ENCODE results near the gene POMT2.
A peak's percentile ranks its signal among the peaks of the same experiment; 100 is the strongest.
"Not testable (repeated sequence)": the region's sequence is repeated elsewhere in the genome, so short reads cannot be mapped to it uniquely, and the experiment has no call there.

POMT2 gene, protein sequence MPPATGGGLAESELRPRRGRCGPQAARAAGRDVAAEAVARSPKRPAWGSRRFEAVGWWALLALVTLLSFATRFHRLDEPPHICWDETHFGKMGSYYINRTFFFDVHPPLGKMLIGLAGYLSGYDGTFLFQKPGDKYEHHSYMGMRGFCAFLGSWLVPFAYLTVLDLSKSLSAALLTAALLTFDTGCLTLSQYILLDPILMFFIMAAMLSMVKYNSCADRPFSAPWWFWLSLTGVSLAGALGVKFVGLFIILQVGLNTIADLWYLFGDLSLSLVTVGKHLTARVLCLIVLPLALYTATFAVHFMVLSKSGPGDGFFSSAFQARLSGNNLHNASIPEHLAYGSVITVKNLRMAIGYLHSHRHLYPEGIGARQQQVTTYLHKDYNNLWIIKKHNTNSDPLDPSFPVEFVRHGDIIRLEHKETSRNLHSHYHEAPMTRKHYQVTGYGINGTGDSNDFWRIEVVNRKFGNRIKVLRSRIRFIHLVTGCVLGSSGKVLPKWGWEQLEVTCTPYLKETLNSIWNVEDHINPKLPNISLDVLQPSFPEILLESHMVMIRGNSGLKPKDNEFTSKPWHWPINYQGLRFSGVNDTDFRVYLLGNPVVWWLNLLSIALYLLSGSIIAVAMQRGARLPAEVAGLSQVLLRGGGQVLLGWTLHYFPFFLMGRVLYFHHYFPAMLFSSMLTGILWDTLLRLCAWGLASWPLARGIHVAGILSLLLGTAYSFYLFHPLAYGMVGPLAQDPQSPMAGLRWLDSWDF

DNA sequence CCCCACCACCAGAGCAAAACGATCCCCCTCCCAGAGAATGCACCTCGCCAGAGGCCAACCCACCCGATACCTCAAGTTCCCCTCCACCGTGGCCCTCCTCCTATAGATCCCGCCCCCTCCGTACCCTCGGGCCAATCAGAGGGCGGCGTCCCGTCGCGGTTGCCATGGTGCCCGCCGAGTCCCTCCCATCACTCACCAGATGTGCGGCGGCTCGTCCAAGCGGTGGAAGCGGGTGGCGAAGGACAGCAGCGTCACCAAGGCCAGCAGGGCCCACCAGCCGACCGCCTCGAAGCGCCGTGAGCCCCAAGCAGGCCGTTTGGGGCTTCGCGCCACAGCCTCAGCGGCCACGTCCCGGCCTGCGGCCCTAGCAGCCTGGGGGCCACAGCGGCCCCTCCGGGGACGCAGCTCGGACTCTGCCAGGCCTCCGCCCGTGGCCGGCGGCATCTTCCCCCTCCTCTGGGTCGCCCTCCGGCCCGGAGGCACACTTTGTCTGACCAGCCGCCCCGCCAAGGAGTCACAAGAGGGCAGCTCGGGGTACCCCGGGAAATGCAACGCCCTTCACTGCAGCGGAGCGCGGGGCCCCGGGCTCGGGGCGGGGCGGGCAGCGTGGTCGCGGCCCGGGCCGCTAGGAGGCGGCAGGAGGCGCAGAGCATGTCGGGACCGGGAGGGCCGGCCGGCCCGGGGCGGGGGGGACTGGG lies at the start of gene POMT2:
Gene POMT2 (minus strand): TSS at position 646 of the 698 bp plus-strand sequence. CDS start 202 bp downstream, at position 444.
- DNase-seq = peak; percentile 92 to 93

DNA sequence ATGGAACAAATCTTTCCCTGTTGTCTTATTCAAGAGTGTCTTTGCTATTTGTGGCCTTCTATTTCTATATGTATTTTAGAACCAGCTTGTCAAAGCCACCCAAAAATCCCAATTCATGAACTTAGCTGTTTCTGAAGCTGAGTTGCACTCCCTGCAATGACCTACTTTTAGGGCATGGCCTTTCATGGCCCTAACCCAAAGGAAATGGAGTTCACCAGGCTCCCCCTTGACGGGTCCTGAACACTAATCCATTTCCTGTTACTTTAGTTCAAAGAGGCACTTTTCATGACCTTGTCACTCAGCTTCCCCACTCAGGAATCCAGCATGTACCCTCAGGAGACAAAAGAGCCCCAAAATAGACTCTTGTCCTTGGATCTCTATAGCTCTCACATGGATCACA lies 48.6 kb upstream of the POMT2 start:
- DNase-seq = peak in 1 of 2 donors; percentile 18

DNA sequence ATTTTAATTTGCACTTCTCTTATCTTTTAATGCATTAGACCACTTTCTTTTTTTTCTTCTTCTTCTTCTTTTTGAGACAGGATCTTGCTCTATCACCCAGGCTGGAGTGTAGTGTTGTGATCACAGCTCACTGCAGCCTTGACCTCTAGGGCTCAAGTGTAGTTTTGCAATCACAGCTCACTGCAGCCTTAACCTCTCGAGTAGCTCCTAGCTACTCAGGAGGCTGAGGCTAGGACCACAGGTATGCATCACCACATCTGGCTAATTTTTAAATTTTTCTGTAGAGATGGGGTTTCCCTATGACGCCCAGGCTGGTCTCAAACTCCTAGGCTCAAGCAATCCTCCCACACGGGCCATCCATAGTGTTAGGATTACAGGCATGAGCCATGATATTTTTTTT lies 43.5 kb upstream of the POMT2 start:
- no peak for DNase-seq

DNA sequence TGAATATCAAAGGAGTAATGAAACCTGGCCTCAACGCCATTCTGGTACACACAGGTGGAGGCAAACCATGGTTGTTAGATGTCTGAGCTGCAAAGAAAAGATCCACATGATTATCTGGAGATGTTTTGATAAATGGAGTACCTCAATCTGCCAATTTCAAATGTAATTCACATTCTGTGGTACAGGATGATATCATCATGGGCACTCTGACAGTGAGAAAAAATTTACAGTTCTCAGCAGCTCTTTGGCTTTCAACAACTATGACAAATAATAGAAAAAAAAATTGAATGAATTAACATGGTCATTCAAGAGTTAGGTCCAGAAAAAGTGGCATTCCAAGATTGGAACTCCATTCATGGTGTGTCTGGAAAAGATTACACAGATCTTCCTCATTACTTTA lies 38.9 kb upstream of the POMT2 start:
- DNase-seq = no peak

DNA sequence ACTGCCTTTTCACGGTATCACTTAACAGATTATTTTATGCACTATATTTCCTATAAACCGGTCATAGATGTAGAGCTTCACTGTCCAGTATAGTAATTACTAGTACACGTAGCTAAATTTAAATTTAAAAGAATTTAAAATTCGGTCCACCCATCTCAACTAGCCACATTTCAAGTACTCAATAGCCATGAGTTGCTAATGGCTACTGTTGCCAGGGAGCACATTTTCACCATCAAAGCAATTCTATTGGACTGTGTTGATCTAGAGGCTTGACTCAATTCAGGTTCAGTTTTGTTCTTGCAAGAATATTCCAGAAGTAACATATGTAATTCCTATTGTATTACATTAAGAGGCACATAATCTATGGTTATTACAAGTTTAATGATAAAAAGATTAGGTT lies 36.2 kb upstream of the POMT2 start:
- DNase-seq = no peak

DNA sequence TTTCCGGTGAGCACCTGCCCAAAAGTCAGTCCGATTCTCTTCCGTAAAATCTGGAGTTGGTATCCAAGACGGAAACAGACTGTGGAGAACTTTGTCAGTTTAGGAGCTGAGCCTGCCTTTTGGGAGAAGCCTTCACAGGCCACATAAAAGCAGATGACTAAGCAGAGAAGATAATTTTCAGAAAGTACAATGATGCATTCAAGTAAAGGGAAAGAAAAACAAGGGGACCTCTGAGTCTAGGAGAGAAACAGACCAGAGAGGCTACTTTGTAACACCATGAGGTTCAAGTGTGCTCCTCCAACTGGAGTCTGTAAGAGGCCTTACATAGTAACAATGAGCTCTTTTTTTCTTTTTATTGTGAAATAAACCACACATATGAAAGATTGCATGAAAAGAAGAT lies 35.1 kb upstream of the POMT2 start:
- no peak for DNase-seq

DNA sequence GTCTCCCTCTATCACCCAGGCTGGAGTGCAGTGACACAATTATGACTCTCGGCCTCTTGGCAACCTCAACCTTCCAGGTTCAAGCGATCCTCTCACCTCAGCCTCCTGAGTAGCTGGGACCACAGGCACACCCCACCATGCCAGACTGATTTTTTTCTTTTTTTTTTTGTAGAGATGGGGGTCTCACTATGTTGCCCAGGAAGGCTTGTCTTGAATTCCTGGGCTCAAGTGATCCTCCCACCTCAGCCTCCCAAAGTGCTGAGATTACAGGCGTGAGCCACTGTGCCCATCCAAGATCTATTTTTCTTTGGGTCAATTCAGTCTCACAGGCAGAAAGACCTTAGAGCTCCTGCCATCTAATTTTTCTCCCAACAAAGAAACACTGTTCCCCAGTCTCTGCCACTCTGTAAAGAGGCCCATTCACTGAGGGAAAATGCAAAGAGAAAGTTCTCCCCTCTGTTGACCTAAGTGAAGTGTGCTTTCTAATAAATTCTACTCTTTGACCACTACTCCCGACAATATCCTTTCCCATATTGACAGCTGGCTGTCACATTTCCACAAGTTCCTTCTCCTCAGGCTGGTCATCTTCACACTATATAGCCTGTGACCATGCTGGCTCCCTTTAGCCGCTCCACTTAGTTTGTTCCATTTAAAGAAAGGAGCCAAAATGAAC lies 32.9 kb upstream of the POMT2 start:
- DNase-seq = no peak

DNA sequence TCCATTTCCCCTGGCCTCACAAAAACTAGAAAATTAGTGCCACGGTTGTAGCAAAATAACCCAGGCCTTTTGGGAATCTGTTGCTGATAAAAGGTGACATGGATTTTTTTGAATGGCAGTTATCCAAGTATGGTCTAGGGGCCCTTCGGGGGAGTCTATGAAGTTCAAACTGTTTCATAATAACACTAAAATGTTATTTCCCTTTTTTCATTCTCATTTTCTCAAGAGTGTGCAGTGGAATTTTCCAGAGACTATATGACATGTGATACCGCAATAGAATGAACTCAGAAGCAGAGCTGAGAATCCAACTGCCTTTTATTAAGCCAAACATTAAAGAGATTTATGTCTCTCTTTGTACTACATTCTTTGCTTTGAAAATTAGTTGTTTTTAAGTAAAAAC lies 27.1 kb upstream of the POMT2 start:
- DNase-seq = no peak

DNA sequence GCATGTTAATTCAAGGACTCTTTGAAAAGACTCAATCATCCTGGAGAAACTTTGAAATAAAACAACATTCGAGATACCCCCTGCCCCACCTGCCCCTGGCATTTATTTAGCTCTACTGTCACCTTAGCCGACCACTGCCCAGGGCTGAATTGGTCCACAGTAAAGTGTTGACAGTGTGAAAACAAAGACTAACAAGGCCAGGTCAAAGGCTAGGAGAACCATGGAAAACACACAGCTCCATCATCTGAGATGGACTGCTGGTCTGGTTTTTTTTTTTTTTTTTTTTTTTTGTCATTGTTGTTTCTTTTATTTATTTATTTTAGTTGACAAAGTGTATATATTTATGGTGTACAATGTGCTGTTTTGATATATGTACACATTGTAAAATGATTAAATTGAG lies 25.8 kb upstream of the POMT2 start:
- DNase-seq = no peak

DNA sequence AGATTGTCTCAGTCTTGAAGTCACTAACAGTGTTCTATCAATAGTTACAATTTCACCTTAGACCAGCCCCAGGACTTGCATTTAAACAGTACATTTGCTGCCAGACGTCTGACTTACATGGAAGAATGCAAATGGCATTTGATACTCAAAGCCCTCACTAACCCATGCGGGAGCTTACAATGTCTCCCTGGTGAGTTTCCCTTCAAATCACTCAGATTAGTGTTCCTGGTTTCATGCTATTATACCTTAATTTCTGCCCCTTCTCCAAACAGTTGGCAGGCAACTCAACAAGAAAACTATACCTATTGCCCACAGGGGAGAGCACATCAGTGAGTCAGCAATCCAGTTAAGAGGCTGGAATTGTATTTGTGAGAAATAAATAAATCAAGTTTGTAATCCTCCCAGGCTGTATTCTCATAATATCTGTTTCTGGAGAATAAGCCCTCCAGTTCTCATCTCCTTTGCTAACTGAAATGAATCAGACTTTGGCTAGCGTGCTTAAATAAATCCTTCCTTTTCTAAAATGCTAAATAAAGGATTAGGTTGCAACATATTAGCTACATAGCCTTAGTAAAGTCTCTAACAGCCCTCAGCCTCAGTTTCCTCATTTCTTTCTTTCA lies 23.8 kb upstream of the POMT2 start:
- DNase-seq = no peak

DNA sequence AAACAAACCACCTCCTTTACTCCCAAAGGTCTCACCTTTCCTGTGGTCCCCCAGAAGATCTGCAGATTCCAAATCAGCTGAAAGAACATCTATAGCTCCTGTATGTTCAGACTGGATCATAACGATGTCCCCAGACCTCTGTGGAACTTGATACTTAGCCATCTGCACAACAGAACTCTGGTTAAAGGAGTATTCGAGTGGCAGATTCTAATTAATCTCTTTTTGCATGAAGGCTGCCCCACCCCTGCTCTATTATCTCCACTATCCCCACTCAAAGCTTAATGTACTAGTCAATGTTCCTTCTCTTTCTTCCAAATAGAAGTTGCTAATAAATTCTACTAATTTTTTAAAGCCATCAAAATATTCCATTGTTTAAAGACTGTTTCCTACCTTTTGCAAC lies 23.0 kb upstream of the POMT2 start:
- DNase-seq = no peak

DNA sequence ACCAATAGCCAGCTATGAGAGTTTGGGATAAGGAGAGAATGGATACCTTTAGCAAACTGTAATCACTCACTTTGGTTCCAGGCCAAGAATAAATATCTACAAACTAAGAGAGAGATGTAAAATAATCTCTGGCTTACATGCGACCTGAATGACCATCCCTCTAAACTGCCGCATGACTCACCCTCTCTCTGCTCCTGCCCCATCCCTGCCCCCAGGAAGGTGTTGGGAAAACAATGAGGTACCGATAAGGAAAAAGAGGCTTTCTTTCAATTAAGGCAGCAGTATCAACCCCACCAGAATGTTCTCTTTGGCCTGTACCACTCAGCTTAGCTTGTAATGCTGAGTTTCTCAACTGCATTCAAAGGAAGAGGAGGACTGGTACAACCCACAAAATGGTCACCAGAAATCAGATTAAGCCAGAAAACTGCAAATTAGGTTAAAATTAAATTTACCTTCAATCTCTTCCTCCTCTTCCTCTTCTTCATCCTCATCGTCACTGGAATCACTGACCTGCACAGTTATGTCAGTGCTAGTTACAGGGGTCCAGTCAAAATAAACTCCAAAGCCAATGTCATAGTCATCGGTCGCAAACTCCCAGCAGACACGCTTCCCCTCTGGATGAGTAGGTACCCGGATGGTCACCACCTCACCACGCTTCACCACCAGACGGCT lies 22.2 kb upstream of the POMT2 start:
- no peak for DNase-seq

DNA sequence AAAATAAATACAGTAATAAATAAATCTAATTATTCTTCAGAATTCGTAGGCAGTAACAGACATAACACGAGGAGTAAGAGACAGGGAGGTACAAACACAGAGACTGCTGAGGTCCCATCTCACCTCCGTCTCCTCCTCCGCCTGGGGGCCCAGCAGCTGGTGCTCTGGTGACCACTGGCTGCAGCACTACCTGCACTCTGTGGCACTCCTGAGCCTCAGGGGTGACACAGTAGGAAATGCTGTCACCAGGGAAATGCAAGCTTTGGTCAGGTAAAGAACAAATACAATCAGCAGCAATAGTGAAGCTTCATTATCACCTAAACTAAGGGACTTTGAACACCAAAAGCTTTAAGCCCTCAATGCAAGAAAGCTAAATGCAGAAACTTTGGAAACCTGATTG lies 19.7 kb upstream of the POMT2 start:
- no peak for DNase-seq

DNA sequence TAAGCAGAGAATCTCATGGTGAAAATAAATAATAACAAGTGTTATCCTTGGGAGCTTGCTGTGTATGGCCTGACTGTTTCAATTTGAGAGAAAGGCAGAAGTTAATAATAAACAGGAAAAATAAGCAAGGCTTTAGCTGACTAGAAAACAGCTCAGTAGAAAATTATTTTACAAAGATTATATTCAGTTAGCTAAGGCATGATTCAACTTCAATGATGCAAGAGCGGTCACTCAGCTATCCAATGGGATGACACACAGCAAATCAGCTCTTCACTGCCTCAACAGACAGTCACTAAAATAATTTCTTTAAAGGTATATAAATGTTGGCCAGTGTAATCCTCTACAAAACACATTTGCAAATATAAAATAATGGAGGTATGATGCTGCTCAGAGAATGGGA lies 18.7 kb upstream of the POMT2 start:
- DNase-seq = no peak

DNA sequence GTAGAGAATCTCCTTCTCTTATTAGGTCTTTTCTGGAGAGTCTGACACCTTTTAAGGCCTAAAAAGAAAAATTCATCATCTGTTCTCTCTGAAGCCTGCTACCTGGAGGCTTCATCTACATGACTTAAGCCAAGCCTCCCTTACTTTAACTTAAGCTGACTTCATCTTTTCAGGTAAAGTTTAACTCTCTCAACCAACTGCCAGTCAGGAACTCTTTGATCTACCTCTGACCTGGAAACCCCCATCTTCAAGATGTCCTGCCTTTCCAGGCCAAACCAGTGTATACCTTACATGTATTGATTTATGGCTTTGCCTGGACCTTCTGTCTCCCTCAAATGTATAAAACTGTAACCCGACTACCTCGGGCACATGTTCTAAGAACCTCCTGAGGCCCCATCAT lies 17.6 kb upstream of the POMT2 start:
- DNase-seq = no peak

DNA sequence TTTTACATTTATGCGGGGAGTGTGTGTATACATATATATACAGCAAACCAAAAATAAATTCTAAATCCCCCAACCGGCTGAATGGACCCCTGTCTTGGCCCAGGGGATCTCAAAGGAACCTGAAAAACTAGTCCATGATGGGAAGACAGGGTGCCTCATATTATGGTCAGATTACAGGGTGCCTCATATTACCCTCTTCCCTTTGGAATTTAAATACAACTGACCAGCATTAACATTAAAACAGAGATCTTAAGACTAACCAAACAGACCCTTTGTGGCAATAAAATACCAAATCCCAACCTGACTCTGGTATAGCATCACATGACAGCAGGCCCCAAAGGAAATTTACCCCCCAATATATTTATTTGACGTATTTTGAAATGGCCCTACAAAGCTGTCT lies 17.2 kb upstream of the POMT2 start:
- DNase-seq = no peak

DNA sequence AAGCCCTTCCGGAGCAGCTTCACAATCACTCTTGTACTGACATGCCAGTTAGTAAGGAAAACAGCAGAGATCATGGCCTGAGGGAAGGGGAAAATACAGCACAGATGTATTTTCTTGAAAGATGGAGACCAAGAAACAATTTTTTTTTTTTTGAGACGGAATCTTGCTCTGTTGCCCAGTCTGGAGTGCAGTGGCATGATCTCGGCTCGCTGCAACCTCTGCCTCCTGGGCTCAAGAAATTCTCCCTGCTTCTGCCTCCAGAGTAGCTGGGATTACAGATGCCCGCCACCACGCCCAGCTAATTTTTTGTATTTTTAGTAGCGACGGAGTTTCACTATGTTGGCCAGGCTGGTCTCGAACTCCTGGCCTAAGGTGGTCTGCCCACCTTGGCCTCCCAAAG lies 16.6 kb upstream of the POMT2 start:
- not testable (repeated sequence) for DNase-seq

DNA sequence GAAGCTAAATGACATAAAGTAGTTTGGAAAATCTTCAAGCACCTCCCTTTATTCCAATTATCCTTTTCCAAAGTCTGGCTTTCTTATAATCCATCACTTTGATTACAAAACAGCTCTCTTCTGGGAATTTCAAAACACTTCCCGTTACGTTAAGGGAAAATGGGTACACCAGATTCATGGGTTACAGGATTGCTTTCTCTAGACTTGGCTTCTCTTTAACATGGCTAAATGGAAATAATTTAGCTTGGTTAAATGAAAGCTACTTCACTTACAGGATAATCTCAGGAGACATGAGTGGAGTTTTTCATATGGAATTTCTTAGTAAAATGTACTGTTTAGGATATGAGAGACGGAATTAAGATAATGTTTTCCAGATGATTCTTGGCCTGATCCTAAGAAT lies 14.9 kb upstream of the POMT2 start:
- no peak for DNase-seq

DNA sequence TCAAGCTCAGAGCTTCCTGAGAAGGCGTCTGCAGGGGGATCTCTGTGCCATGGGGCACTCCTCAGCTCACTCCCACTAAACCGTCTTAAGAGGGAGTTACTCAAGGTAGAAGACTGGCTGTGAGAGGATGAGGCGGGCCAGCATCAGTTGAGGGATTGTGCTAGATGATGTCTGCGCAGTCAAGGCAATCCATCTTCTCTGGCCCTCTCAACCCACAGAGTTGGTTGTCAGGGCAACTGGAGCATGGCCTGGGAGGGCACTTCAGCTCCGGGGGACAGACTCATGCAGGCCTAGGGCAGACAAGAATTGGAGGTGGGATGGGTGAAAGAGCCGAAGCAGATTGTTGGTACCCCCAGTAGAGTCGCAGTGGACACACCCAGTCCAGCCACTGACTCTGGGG lies 9.2 kb upstream of the POMT2 start:
- DNase-seq = no peak

DNA sequence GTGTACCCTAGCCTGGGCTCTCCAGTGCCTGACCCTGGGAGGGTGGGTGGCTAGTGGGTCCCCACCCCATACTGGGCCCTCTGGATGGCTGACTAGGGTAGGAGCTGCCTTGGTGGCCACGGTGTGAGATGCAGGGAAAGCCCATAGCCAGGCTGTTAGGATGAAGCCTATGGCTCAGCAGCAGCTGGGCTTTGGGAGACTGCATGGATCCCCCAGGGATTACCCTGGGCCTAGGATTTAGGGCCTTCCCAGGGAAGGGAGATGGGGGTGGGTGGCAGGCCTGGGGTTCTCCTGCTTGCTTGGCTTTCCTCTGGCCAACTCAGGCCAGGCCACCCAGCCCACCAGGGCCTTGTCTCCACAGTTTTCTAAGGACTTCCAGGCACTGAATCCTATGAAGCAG lies 6.4 kb upstream of the POMT2 start:
- DNase-seq = no peak

DNA sequence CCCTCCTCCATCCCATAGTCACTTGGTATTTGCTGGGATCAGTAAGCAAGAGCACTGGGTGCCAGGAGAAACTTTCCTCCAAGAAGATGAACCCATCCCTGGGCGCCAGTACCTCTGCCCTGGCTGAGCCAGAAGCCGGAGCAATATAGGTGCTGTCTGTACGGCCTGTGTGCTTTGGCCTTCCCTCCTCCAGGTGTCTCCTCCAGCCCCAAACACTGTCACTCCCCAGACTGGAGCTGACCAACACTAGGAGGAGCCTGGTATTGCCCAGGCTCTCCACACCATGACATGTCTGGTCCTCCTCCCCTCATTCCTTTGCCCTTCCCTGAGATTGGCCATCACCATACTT lies 5.0 kb upstream of the POMT2 start:
- DNase-seq = no peak
